BE2C (cell line): Measurements from ENCODE around the gene IL1F10.

Experiments used
- DNase-seq: peaks from one replicate; pipeline ENCODE4 v3.0.0-alpha.2; 2020
- H3K27me3 ChIP-seq: fragments of 250-450 bp; sonication (Bioruptor Pico); 2 replicates; pipeline ENCODE4 v1.5.1; 2020; ENCODE audit warnings: mild to moderate bottlenecking
- H3K36me3 ChIP-seq: fragments of 250-450 bp; sonication (Bioruptor Pico); 2 replicates; pipeline ENCODE4 v1.5.1; 2020; ENCODE audit warnings: mild to moderate bottlenecking
- H3K4me1 ChIP-seq: fragments of 250-450 bp; sonication (Bioruptor Pico); 2 replicates; pipeline ENCODE4 v1.5.1; 2020
- H3K4me3 ChIP-seq: 2 replicates; pipeline ENCODE4 v1.5.1; 2011; ENCODE audit warnings: low read depth, low read length
- H3K9me3 ChIP-seq: fragments of 250-450 bp; sonication (Bioruptor Pico); 2 replicates; pipeline ENCODE4 v1.5.1; 2020
- CTCF ChIP-seq: IDR thresholded peaks from 2 replicates; pipeline ENCODE4 v1.5.1; 2012; ENCODE audit warnings: mild to moderate bottlenecking, low read depth, low read length

Gene IL1F10

DNA sequence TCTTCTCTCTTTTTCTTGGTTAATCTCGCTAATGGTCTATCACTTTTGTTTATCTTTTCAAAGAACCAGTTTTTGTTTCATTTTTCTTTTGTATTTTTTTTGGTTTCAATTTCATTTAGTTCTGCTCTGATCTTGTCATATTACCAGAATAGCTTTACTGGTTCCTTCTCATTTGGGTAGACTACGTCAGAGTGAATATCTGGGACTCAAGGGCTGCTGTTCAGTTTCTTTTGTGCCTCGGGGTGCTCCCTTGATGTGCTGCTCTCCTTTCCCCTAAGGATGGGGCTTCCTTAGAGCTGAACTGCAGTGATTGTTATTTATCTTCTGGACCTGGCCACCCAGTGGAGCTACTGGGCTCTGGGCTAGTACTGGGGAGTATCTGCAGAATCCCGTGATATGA lies 30.3 kb downstream of the IL1F10 start:
- Histone ChIP-seq H3K27me3 (no peaks in the 10 kb centered on the region), H3K9me3 (no peaks in the 10 kb centered on the region), H3K36me3 (no peaks in the 10 kb centered on the region), H3K4me3 (no peak overlapping the region), H3K4me1 (no peaks in the 10 kb centered on the region)
- TF ChIP-seq CTCF = no peak
- no peak for DNase-seq

- no peaks in the 10 kb centered on the region for H3K4me1 ChIP-seq
- no peaks in the 10 kb centered on the region for H3K36me3 ChIP-seq
- TF ChIP-seq CTCF = no peak
- H3K27me3 ChIP-seq = no peaks in the 10 kb centered on the region
- H3K4me3 ChIP-seq = no peak overlapping the region
- H3K9me3 ChIP-seq = no peaks in the 10 kb centered on the region
- no peak for DNase-seq
These were observed 30.8 kb downstream of the IL1F10 start for GRCh38 chr2:113098532-113098931.

GRCh38 chr2:113102133-113102532 lies 34.4 kb downstream of the IL1F10 start:
- no peaks in the 10 kb centered on the region for H3K27me3 ChIP-seq
- no peaks in the 10 kb centered on the region for H3K9me3 ChIP-seq
- H3K4me3 ChIP-seq = no peak overlapping the region
- H3K4me1 ChIP-seq = no peaks in the 10 kb centered on the region
- no peaks in the 10 kb centered on the region for H3K36me3 ChIP-seq
- TF ChIP-seq CTCF = no peak
- no peak for DNase-seq

- Histone ChIP-seq H3K4me1 (no peaks in the 10 kb centered on the region), H3K4me3 (no peak overlapping the region), H3K9me3 (no peaks in the 10 kb centered on the region), H3K27me3 (no peaks in the 10 kb centered on the region), H3K36me3 (no peaks in the 10 kb centered on the region)
- no peak for TF ChIP-seq CTCF
- no peak for DNase-seq
These were observed 35.5 kb downstream of the IL1F10 start for GRCh38 chr2:113103277-113103676.

DNA sequence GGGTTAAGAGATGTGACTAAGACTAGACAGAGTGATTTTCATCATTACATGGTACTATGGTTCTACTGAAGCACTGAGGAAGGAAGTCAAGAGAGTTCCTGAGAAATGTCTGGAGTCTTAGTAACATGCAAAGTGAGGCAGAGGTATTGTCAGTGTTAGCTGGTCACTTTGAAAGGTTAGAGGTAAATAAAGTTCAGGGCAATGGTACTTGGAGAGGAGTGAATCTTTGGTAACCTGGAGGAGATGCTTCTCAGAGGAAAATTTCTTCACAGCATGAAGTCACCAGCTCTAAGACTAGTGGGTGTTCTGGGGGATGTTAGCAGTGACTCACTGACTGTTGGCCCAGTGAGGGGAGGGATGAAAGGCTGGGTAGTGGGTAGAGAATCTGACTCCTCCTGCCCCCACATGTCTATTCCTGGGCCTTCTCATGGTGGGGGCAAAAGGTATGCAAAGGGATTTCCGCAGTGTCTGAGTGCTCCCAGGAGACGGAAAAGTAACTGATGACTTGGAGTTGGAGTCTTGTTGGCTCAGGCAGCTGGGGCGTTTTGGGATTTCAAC lies 36.4 kb downstream of the IL1F10 start:
- Histone ChIP-seq H3K9me3 (no peaks in the 10 kb centered on the region), H3K27me3 (no peaks in the 10 kb centered on the region), H3K36me3 (no peaks in the 10 kb centered on the region), H3K4me3 (no peak overlapping the region), H3K4me1 (no peaks in the 10 kb centered on the region)
- no peak for TF ChIP-seq CTCF
- DNase-seq = no peak

DNA sequence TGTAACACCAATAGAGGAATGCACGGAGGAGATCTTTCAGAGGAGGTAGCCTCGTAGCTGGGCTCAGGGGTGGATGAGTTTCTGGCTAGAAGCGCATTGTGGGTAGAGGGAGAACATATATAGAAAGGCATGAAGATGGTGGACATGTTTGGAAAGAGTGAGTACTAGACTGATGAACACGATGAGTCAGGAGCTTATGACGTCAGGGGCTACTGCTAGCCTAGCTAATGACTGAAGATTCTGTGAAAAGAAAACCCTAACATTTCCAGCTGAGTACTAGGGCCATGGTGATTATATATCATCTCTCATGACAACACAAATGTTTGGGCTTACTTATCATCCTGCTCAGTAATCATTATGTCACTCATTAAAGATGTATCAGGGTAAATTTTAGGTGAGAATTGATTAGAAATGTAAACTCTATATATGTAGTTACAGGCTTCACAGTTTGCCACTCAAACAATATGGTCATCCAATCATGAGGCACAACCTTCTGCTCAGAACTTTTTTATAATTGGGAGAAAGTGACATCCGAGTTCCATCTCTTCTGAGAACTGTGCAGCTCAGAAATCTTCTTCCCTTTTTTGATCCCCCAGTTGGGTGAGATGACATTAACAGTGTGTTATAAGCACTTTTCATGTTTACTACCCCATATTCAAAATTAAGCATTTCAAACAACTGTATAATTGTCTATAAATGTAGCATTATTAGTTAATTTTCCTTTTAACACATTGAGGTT lies 37.4 kb downstream of the IL1F10 start:
- Histone ChIP-seq H3K9me3 (no peaks in the 10 kb centered on the region), H3K4me1 (no peaks in the 10 kb centered on the region), H3K4me3 (no peak overlapping the region), H3K27me3 (no peaks in the 10 kb centered on the region), H3K36me3 (no peaks in the 10 kb centered on the region)
- DNase-seq = no peak
- TF ChIP-seq CTCF = no peak
